ENCODE data around the gene QSER1.
A peak's percentile ranks its signal among the peaks of the same experiment; 100 is the strongest.

The QSER1 gene

DNA sequence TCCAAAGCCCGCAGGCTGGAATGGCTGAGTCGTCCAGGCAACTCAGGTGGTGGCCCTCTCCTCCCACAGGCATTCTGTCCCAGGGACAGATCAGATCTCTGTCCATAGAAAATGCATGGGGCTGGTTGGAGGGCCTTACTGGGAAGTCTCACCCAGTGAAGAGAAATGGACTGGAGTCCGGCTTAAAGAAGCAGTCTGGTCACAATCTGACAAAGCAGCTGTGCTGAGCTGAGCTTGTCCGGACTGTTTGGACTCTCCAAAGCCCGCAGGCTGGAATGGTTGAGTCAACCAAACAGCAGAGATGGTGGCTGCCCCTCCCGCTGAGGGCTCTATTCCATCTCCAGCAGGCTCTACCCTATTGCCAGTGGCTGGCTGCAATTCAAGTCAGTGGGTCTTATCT is 108.7 kb downstream of the QSER1 start:
- Histone ChIP-seq H3K27ac (ENCODE audit: low read depth, low read length) (no peak overlapping the region), H3K27me3 (ENCODE audit: insufficient read depth, low read length) (no peaks in the 10 kb centered on the region), H2AFZ (ENCODE audit: insufficient read depth, low read length, poor library complexity) (no peak overlapping the region), H3K4me1 (ENCODE audit: control insufficient read depth in 1 of 2, insufficient read depth in 2 of 2, low read length in 2 of 2) (peaks cover 10 to 13% of the 10 kb centered on the region in 2 experiments), H4K12ac (ENCODE audit: low read depth, low read length) (no peak overlapping the region), H4K8ac (ENCODE audit: low read depth, low read length) (no peak overlapping the region), H3K79me2 (ENCODE audit: control insufficient read depth, insufficient read depth, low read length, poor library complexity) (no peaks in the 10 kb centered on the region), H3K4me3 (ENCODE audit: low read depth, low read length) (no peak overlapping the region), H3K18ac (ENCODE audit: low read length) (peak overlapping the region; percentile 67), H2BK12ac (ENCODE audit: low read length) (peak overlapping the region; percentile 67), H2AK5ac (ENCODE audit: low read length) (peak overlapping the region; percentile 24), H2BK5ac (ENCODE audit: low read depth, low read length, poor library complexity) (no peak overlapping the region), H3K36me3 (ENCODE audit: control insufficient read depth in 1 of 2, insufficient read depth in 2 of 2, low read length in 2 of 2) (no peaks in the 10 kb centered on the region), H3K9ac (ENCODE audit: low read length) (no peak overlapping the region), H3K79me1 (ENCODE audit: low read length) (peaks cover 6% of the 10 kb centered on the region), H2BK120ac (ENCODE audit: insufficient read depth, low read length, poor library complexity) (no peak overlapping the region), H3K23ac (ENCODE audit: low read length) (no peak overlapping the region), H3K14ac (ENCODE audit: low read length) (peak overlapping the region; percentile 16), H3K4me2 (ENCODE audit: low read length) (no peak overlapping the region), H3K9me3 (ENCODE audit: insufficient read depth, low read depth, low read length) (peaks cover 3% of the 10 kb centered on the region), H4K91ac (ENCODE audit: low read depth, low read length) (peak overlapping the region; percentile 19), H3K4ac (ENCODE audit: low read depth, low read length) (no peak overlapping the region)
- no CpG with 5 or more reads among the region's 6 CpGs for WGBS (ENCODE audit: extremely low coverage, insufficient coverage, insufficient read length)
- DNase-seq, result peak; percentile 95 to 98

DNA sequence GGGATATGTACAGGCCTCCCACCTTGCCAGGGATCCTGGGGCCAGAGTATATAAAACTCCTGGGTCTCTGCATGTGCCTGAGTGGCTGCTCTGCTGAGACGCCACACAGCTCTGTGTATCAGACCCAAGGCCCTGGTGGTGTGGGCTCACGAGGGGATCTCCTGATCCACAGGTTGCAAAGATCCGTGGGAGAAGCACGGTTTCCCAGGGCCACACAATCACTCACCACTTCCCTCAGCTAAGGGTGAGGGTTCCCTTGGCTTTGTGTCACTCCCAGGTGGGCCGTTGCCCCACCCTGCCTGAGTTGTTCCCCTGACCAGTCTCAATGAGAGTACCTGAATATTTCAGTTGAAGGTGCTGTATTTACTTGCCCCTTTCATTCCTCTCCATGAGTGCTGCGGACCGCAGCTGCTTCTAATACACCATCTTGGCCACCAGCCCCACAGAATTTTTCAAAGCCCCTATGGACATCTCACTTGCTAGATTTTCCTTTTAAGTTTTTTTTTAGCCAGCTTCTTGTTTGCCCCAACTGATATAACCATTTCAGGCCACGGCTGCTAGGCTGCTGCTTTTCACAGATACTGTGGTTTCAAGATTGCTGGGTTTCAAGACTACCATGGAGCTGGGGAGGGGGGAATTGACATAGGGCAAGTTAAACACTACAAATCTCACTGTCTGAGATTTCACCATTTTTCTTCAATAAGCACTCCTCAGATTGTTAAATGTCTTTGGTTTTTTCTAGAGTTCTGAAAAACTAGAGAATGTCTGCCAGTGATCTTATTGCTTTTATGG is 109.3 kb downstream of the QSER1 start:
- H3K79me1 ChIP-seq (ENCODE audit: low read length), result peaks cover 6% of the 10 kb centered on the region
- no peak overlapping the region for H3K18ac ChIP-seq (ENCODE audit: low read length)
- no peak overlapping the region for H4K91ac ChIP-seq (ENCODE audit: low read depth, low read length)
- H3K9me3 ChIP-seq (ENCODE audit: insufficient read depth, low read depth, low read length), result peaks cover 3% of the 10 kb centered on the region
- no peak overlapping the region for H3K4ac ChIP-seq (ENCODE audit: low read depth, low read length)
- peak overlapping the region; percentile 17 for H2BK120ac ChIP-seq (ENCODE audit: insufficient read depth, low read length, poor library complexity)
- no CpG with 5 or more reads among the region's 8 CpGs for WGBS (ENCODE audit: extremely low coverage, insufficient coverage, insufficient read length)
- H3K4me1 ChIP-seq (ENCODE audit: control insufficient read depth in 1 of 2, insufficient read depth in 2 of 2, low read length in 2 of 2), result peaks cover 10 to 13% of the 10 kb centered on the region in 2 experiments
- no peaks in the 10 kb centered on the region for H3K36me3 ChIP-seq (ENCODE audit: control insufficient read depth in 1 of 2, insufficient read depth in 2 of 2, low read length in 2 of 2)
- H2AK5ac ChIP-seq (ENCODE audit: low read length), result peak overlapping the region; percentile 76
- no peak overlapping the region for H3K4me3 ChIP-seq (ENCODE audit: low read depth, low read length)
- H3K9ac ChIP-seq (ENCODE audit: low read length), result no peak overlapping the region
- H3K79me2 ChIP-seq (ENCODE audit: control insufficient read depth, insufficient read depth, low read length, poor library complexity), result no peaks in the 10 kb centered on the region
- no peak overlapping the region for H2AFZ ChIP-seq (ENCODE audit: insufficient read depth, low read length, poor library complexity)
- H2BK12ac ChIP-seq (ENCODE audit: low read length), result peak overlapping the region; percentile 67
- no peak overlapping the region for H4K12ac ChIP-seq (ENCODE audit: low read depth, low read length)
- H3K27me3 ChIP-seq (ENCODE audit: insufficient read depth, low read length), result no peaks in the 10 kb centered on the region
- no peak overlapping the region for H3K23ac ChIP-seq (ENCODE audit: low read length)
- H3K14ac ChIP-seq (ENCODE audit: low read length), result no peak overlapping the region
- peak in 1 of 2 donors; percentile 49 for DNase-seq
- no peak overlapping the region for H3K27ac ChIP-seq (ENCODE audit: low read depth, low read length)
- H2BK5ac ChIP-seq (ENCODE audit: low read depth, low read length, poor library complexity), result peak overlapping the region; percentile 44
- no peak overlapping the region for H3K4me2 ChIP-seq (ENCODE audit: low read length)
- no peak overlapping the region for H4K8ac ChIP-seq (ENCODE audit: low read depth, low read length)

DNA sequence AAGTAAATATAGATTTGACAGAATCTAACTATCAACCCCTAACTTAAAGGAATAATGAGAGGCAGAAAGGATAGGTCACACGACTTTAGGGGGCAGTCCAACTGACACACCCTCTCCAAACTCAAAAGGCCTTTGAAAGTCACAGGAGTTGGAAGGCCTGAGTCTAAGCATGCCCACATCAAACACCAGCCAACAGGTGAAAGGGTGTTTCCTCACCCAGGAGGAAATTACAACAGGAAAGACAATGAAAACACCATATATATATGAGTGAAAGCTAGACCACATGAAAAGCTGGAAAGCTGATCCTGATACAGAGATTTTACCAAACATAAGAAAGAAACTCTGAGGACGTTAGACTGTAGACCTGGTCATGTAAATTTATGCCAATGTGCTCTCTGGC is 112.6 kb downstream of the QSER1 start:
- no peak overlapping the region for H2BK5ac ChIP-seq (ENCODE audit: low read depth, low read length, poor library complexity)
- no peak overlapping the region for H3K4me2 ChIP-seq (ENCODE audit: low read length)
- WGBS (ENCODE audit: extremely low coverage, insufficient coverage, insufficient read length), result no CpG with 5 or more reads among the region's 2 CpGs
- no peaks in the 10 kb centered on the region for H3K79me2 ChIP-seq (ENCODE audit: control insufficient read depth, insufficient read depth, low read length, poor library complexity)
- H3K18ac ChIP-seq (ENCODE audit: low read length), result no peak overlapping the region
- no peak overlapping the region for H4K91ac ChIP-seq (ENCODE audit: low read depth, low read length)
- no peaks in the 10 kb centered on the region for H3K9me3 ChIP-seq (ENCODE audit: insufficient read depth, low read depth, low read length)
- H3K79me1 ChIP-seq (ENCODE audit: low read length), result peaks cover 6% of the 10 kb centered on the region
- no peak overlapping the region for H3K23ac ChIP-seq (ENCODE audit: low read length)
- no peak overlapping the region for H3K9ac ChIP-seq (ENCODE audit: low read length)
- H3K14ac ChIP-seq (ENCODE audit: low read length), result no peak overlapping the region
- no peaks in the 10 kb centered on the region for H3K27me3 ChIP-seq (ENCODE audit: insufficient read depth, low read length)
- no peak overlapping the region for H4K8ac ChIP-seq (ENCODE audit: low read depth, low read length)
- no peak for DNase-seq
- no peak overlapping the region for H2AFZ ChIP-seq (ENCODE audit: insufficient read depth, low read length, poor library complexity)
- H2AK5ac ChIP-seq (ENCODE audit: low read length), result no peak overlapping the region
- no peak overlapping the region for H2BK120ac ChIP-seq (ENCODE audit: insufficient read depth, low read length, poor library complexity)
- no peak overlapping the region for H4K12ac ChIP-seq (ENCODE audit: low read depth, low read length)
- H3K27ac ChIP-seq (ENCODE audit: low read depth, low read length), result no peak overlapping the region
- H2BK12ac ChIP-seq (ENCODE audit: low read length), result no peak overlapping the region
- H3K36me3 ChIP-seq (ENCODE audit: control insufficient read depth in 1 of 2, insufficient read depth in 2 of 2, low read length in 2 of 2), result no peaks in the 10 kb centered on the region
- peaks cover 10 to 13% of the 10 kb centered on the region in 2 experiments for H3K4me1 ChIP-seq (ENCODE audit: control insufficient read depth in 1 of 2, insufficient read depth in 2 of 2, low read length in 2 of 2)
- H3K4ac ChIP-seq (ENCODE audit: low read depth, low read length), result no peak overlapping the region
- H3K4me3 ChIP-seq (ENCODE audit: low read depth, low read length), result no peak overlapping the region

DNA sequence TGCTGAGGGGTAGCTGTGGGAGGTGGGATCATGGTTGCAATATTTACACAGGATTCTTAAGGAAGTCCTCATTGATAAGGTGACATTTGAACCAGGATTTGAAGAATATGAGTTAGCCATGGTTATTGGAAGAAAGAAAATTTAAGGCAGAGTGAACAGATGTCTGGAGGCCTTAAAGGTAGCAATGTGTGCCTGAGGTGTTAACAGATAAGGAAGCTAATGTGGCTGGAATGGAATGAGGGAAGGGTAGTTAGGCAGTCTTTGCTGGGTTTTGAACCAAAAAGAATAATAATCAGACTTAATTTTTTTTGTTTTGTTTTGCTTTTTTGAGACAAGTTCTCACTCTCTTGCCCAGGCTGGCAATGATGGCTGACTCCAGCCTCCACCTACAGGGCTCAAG is 113.4 kb downstream of the QSER1 start:
- Histone ChIP-seq H4K12ac (ENCODE audit: low read depth, low read length) (no peak overlapping the region), H2BK120ac (ENCODE audit: insufficient read depth, low read length, poor library complexity) (no peak overlapping the region), H2AK5ac (ENCODE audit: low read length) (no peak overlapping the region), H3K9ac (ENCODE audit: low read length) (no peak overlapping the region), H3K4me3 (ENCODE audit: low read depth, low read length) (no peak overlapping the region), H3K79me1 (ENCODE audit: low read length) (peaks cover under 1% of the 10 kb centered on the region), H3K23ac (ENCODE audit: low read length) (no peak overlapping the region), H3K36me3 (ENCODE audit: control insufficient read depth in 1 of 2, insufficient read depth in 2 of 2, low read length in 2 of 2) (no peaks in the 10 kb centered on the region), H2BK5ac (ENCODE audit: low read depth, low read length, poor library complexity) (no peak overlapping the region), H3K18ac (ENCODE audit: low read length) (no peak overlapping the region), H3K4ac (ENCODE audit: low read depth, low read length) (no peak overlapping the region), H4K8ac (ENCODE audit: low read depth, low read length) (no peak overlapping the region), H2AFZ (ENCODE audit: insufficient read depth, low read length, poor library complexity) (no peak overlapping the region), H4K91ac (ENCODE audit: low read depth, low read length) (no peak overlapping the region), H3K27ac (ENCODE audit: low read depth, low read length) (no peak overlapping the region), H3K4me1 (ENCODE audit: control insufficient read depth in 1 of 2, insufficient read depth in 2 of 2, low read length in 2 of 2) (peaks cover 4 to 6% of the 10 kb centered on the region in 2 experiments), H3K79me2 (ENCODE audit: control insufficient read depth, insufficient read depth, low read length, poor library complexity) (no peaks in the 10 kb centered on the region), H3K27me3 (ENCODE audit: insufficient read depth, low read length) (no peaks in the 10 kb centered on the region), H3K4me2 (ENCODE audit: low read length) (no peak overlapping the region), H3K9me3 (ENCODE audit: insufficient read depth, low read depth, low read length) (no peaks in the 10 kb centered on the region), H3K14ac (ENCODE audit: low read length) (no peak overlapping the region), H2BK12ac (ENCODE audit: low read length) (no peak overlapping the region)
- DNase-seq, result peak; percentile 23 to 63
